GM23338 (cell line): ENCODE results near the gene LRRFIP2. TPM values are rescaled to one million over a fixed set of nuclear protein-coding genes. Genes with fewer than 3 reads are reported as not detected.

Experiments used
- ATAC-seq: fragments of 200-7000 bp; cut with Tn5 transposase; 3 replicates; pipeline ENCODE4 v1.9.1; 2020
- DNase-seq: peaks from one replicate; pipeline ENCODE4 v3.0.0-alpha.2; 2015; ENCODE audit warnings: low spot score
- H2AFZ ChIP-seq: fragments of 200-600 bp; sonication (generic); 2 replicates; pipeline ENCODE4 v1.8.0; 2016; ENCODE audit warnings: antibody characterized with exemption, mild to moderate bottlenecking, moderate library complexity
- H3F3A ChIP-seq: fragments of 200-600 bp; sonication (generic); replicated peaks from 2 replicates; pipeline ENCODE4 v1.8.0; 2017; ENCODE audit warnings: antibody characterized with exemption, mixed run types, low read depth
- H3K27ac ChIP-seq: fragments of 200-600 bp; sonication (generic); 2 replicates; pipeline ENCODE4 v1.6.1; 2016; ENCODE audit warnings: low read depth
- H3K27me3 ChIP-seq: fragments of 200-600 bp; sonication (generic); 2 replicates; pipeline ENCODE4 v1.8.0; 2016; ENCODE audit warnings: mild to moderate bottlenecking, mixed run types, moderate library complexity; ENCODE audit not compliant: insufficient read depth
- H3K36me3 ChIP-seq: fragments of 200-600 bp; sonication (generic); 2 replicates; pipeline ENCODE4 v1.8.0; 2016; ENCODE audit warnings: mild to moderate bottlenecking; ENCODE audit not compliant: insufficient read depth
- H3K4me1 ChIP-seq: fragments of 200-600 bp; sonication (generic); 2 replicates; pipeline ENCODE4 v1.8.0; 2016; ENCODE audit warnings: mild to moderate bottlenecking, moderate library complexity; ENCODE audit not compliant: insufficient read depth
- H3K4me2 ChIP-seq: fragments of 200-600 bp; sonication (generic); 2 replicates; pipeline ENCODE4 v1.7.1; 2017; ENCODE audit warnings: mixed run types
- H3K4me3 ChIP-seq: fragments of 200-600 bp; sonication (generic); 2 replicates; pipeline ENCODE4 v1.6.1; 2016; ENCODE audit warnings: mixed run types
- H3K79me2 ChIP-seq: fragments of 200-600 bp; sonication (generic); replicated peaks from 2 replicates; pipeline ENCODE4 v1.8.0; 2017; ENCODE audit warnings: mild to moderate bottlenecking; ENCODE audit not compliant: insufficient read depth
- H3K9me2 ChIP-seq: fragments of 200-600 bp; sonication (generic); 2 replicates; pipeline ENCODE4 v1.8.0; 2017; ENCODE audit not compliant: insufficient read depth
- H4K20me1 ChIP-seq: fragments of 200-600 bp; sonication (generic); replicated peaks from 2 replicates; pipeline ENCODE4 v1.8.0; 2017; ENCODE audit warnings: mild to moderate bottlenecking; ENCODE audit not compliant: insufficient read depth
- H3K27ac Mint-ChIP-seq: 2 replicates; pipeline ENCODE4 v1.8.0; 2020; ENCODE audit warnings: inconsistent platforms, mild to moderate bottlenecking, moderate library complexity, mixed read lengths
- H3K27me3 Mint-ChIP-seq: 3 replicates; pipeline ENCODE4 v1.8.0; 2022; ENCODE audit warnings: low read depth, mild to moderate bottlenecking, moderate library complexity, mixed read lengths, inconsistent platforms; ENCODE audit not compliant: insufficient read depth, poor library complexity
- H3K36me3 Mint-ChIP-seq: 3 replicates; pipeline ENCODE4 v1.8.0; 2021; ENCODE audit warnings: low read depth, mild to moderate bottlenecking, inconsistent platforms, moderate library complexity, mixed read lengths
- H3K4me1 Mint-ChIP-seq: 3 replicates; pipeline ENCODE4 v1.8.0; 2020; ENCODE audit warnings: mild to moderate bottlenecking, inconsistent platforms, mixed read lengths
- H3K4me3 Mint-ChIP-seq: 3 replicates; pipeline ENCODE4 v1.8.0; 2021; ENCODE audit warnings: moderate library complexity, mild to moderate bottlenecking, inconsistent platforms, mixed read lengths
- H3K9me3 Mint-ChIP-seq: 3 replicates; pipeline ENCODE4 v1.8.0; 2020; ENCODE audit warnings: moderate library complexity, mild to moderate bottlenecking, inconsistent platforms, mixed read lengths
- CREB1 ChIP-seq: fragments of 250-450 bp; sonication (Bioruptor Pico); IDR thresholded peaks from 2 replicates; pipeline ENCODE4 v1.5.0; 2020; ENCODE audit warnings: low read depth, mild to moderate bottlenecking, moderate library complexity
- CTCF ChIP-seq, 2 experiments: fragments of 200-600 bp in 1 of 2; sonication (generic) in 1 of 2; conservative IDR thresholded peaks; 2 replicates each; pipeline versions ENCODE4 v1.5.1 to v1.6.1; 2016 to 2017; ENCODE audit warnings: antibody characterized with exemption in 2 of 2, low read depth in 2 of 2, mild to moderate bottlenecking in 2 of 2, moderate library complexity in 1 of 2
- ETS1 ChIP-seq: IDR thresholded peaks from 2 replicates; pipeline ENCODE4 v1.6.1; 2016; ENCODE audit warnings: antibody characterized with exemption
- EZH2 ChIP-seq: fragments of 200-600 bp; sonication (generic); IDR thresholded peaks from one replicate; pipeline ENCODE4 v1.8.0; 2017; ENCODE audit warnings: antibody characterized with exemption, mild to moderate bottlenecking, low read depth; ENCODE audit not compliant: unreplicated experiment
- EZH2phosphoT487 ChIP-seq: fragments of 200-600 bp; sonication (generic); IDR thresholded peaks from one replicate; pipeline ENCODE4 v1.8.1; 2018; ENCODE audit warnings: antibody characterized with exemption; ENCODE audit not compliant: unreplicated experiment
- JUNB ChIP-seq: IDR thresholded peaks from one replicate; pipeline ENCODE4 v1.6.1; 2016; ENCODE audit warnings: antibody characterized with exemption; ENCODE audit not compliant: unreplicated experiment
- NANOG ChIP-seq: IDR thresholded peaks from 2 replicates; pipeline ENCODE4 v1.6.1; 2016; ENCODE audit warnings: antibody characterized with exemption, borderline replicate concordance
- POLR2AphosphoS5 ChIP-seq: IDR thresholded peaks from 2 replicates; pipeline ENCODE4 v1.6.1; 2016; ENCODE audit warnings: antibody characterized with exemption, low read depth
- REST ChIP-seq: IDR thresholded peaks from one replicate; pipeline ENCODE4 v1.6.1; 2018; ENCODE audit warnings: antibody characterized with exemption; ENCODE audit not compliant: unreplicated experiment
- STAT1 ChIP-seq: IDR thresholded peaks from one replicate; pipeline ENCODE4 v1.6.1; 2016; ENCODE audit warnings: antibody characterized with exemption; ENCODE audit not compliant: unreplicated experiment
- ZNF114 ChIP-seq: fragments of 250-450 bp; sonication (Bioruptor Pico); IDR thresholded peaks from 2 replicates; pipeline ENCODE4 v1.5.0; 2020; ENCODE audit warnings: mild to moderate bottlenecking, moderate library complexity
- ZNF331 ChIP-seq: fragments of 250-450 bp; sonication (Bioruptor Pico); IDR thresholded peaks from 2 replicates; pipeline ENCODE4 v1.5.0; 2020; ENCODE audit warnings: low read depth, mild to moderate bottlenecking, moderate library complexity
- polyA plus RNA-seq: library from polyadenylated mRNA; unstranded; fragments of >200 nt; fragmentation: Nextera tagmentation; extraction: Ambion mirVana; gene quantifications from 2 replicates; pipeline ENCODE4 v1.2.1, GENCODE V29; 2016
- total RNA-seq: library from RNA; depleted of rRNA; stranded (reverse); fragments of >200 nt; shearing (Covaris generic); gene quantifications from 2 replicates; pipeline ENCODE4 v1.2.3, GENCODE V29; 2014
- TF ChIP-seq, protein P1 (sequence below): fragments of 250-450 bp; sonication (Bioruptor Pico); IDR thresholded peaks from 2 replicates; pipeline ENCODE4 v1.5.0; 2020; ENCODE audit warnings: mild to moderate bottlenecking, moderate library complexity

Gene LRRFIP2
- total and polyA plus RNA-seq, 2 experiments from 2014 or later = 20.3 to 29.0 TPM

DNA sequence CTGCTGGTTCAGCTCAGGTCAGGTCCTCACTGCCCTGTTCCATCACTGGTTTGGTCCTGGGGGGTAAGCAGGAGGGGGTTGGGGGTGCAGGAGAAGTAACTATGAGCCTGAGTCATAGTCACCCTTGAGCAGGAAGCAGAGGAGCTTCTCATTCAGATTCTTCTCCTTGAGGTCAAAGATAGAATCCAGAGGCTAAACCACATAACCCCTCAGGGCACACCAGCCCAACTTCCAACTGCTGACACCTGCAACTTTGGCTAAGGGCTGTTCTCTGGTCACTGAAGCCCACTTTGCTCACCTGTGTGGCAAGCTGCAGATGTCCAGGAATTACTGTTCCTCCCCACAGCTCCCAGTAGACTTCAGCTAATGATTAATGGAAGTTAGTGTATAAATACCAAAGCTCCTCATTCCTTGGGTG is 48.8 kb upstream of the LRRFIP2 start:
- Mint-ChIP-seq H3K4me3 (no peak overlapping the region), H3K4me1 (no peaks in the 10 kb centered on the region), H3K27me3 (peaks cover 4% of the 10 kb centered on the region), H3K36me3 (no peaks in the 10 kb centered on the region), H3K9me3 (no peaks in the 10 kb centered on the region), H3K27ac (no peak overlapping the region)
- Histone ChIP-seq H3K4me2 (no peak overlapping the region), H2AFZ (no peak overlapping the region), H3K4me3 (no peak overlapping the region), H3F3A (no peaks in the 10 kb centered on the region), H3K9me2 (no peaks in the 10 kb centered on the region), H3K79me2 (no peaks in the 10 kb centered on the region), H3K27ac (no peak overlapping the region), H3K36me3 (no peaks in the 10 kb centered on the region), H3K27me3 (no peaks in the 10 kb centered on the region), H3K4me1 (no peaks in the 10 kb centered on the region), H4K20me1 (no peaks in the 10 kb centered on the region)
- DNase-seq (no peak), ATAC-seq (no peak)
- TF ChIP-seq ETS1 (no peak), ZNF114 (CRISPR knock-in tag) (no peak), ZNF331 (CRISPR knock-in tag) (no peak), JUNB (no peak), POLR2AphosphoS5 (no peak), CREB1 (CRISPR knock-in tag) (no peak), REST (no peak), STAT1 (no peak), EZH2 (no peak), EZH2phosphoT487 (no peak), CTCF (conservative IDR thresholded peaks at IDR 0.05; ENCODE audit: low read depth in 2 of 2) (no peak), NANOG (no peak)
- TF ChIP-seq, protein P1, sequence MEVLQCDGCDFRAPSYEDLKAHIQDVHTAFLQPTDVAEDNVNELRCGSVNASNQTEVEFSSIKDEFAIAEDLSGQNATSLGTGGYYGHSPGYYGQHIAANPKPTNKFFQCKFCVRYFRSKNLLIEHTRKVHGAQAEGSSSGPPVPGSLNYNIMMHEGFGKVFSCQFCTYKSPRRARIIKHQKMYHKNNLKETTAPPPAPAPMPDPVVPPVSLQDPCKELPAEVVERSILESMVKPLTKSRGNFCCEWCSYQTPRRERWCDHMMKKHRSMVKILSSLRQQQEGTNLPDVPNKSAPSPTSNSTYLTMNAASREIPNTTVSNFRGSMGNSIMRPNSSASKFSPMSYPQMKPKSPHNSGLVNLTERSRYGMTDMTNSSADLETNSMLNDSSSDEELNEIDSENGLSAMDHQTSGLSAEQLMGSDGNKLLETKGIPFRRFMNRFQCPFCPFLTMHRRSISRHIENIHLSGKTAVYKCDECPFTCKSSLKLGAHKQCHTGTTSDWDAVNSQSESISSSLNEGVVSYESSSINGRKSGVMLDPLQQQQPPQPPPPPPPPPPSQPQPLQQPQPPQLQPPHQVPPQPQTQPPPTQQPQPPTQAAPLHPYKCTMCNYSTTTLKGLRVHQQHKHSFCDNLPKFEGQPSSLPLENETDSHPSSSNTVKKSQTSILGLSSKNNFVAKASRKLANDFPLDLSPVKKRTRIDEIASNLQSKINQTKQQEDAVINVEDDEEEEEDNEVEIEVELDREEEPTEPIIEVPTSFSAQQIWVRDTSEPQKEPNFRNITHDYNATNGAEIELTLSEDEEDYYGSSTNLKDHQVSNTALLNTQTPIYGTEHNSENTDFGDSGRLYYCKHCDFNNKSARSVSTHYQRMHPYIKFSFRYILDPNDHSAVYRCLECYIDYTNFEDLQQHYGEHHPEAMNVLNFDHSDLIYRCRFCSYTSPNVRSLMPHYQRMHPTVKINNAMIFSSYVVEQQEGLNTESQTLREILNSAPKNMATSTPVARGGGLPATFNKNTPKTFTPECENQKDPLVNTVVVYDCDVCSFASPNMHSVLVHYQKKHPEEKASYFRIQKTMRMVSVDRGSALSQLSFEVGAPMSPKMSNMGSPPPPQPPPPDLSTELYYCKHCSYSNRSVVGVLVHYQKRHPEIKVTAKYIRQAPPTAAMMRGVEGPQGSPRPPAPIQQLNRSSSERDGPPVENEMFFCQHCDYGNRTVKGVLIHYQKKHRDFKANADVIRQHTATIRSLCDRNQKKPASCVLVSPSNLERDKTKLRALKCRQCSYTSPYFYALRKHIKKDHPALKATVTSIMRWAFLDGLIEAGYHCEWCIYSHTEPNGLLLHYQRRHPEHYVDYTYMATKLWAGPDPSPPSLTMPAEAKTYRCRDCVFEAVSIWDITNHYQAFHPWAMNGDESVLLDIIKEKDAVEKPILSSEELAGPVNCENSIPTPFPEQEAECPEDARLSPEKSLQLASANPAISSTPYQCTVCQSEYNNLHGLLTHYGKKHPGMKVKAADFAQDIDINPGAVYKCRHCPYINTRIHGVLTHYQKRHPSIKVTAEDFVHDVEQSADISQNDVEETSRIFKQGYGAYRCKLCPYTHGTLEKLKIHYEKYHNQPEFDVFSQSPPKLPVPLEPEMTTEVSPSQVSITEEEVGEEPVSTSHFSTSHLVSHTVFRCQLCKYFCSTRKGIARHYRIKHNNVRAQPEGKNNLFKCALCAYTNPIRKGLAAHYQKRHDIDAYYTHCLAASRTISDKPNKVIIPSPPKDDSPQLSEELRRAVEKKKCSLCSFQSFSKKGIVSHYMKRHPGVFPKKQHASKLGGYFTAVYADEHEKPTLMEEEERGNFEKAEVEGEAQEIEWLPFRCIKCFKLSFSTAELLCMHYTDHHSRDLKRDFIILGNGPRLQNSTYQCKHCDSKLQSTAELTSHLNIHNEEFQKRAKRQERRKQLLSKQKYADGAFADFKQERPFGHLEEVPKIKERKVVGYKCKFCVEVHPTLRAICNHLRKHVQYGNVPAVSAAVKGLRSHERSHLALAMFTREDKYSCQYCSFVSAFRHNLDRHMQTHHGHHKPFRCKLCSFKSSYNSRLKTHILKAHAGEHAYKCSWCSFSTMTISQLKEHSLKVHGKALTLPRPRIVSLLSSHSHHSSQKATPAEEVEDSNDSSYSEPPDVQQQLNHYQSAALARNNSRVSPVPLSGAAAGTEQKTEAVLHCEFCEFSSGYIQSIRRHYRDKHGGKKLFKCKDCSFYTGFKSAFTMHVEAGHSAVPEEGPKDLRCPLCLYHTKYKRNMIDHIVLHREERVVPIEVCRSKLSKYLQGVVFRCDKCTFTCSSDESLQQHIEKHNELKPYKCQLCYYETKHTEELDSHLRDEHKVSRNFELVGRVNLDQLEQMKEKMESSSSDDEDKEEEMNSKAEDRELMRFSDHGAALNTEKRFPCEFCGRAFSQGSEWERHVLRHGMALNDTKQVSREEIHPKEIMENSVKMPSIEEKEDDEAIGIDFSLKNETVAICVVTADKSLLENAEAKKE = no peak
